Stimulated activated CD8-positive, alpha-beta memory T cell treated with anti-CD3 and anti-CD28 coated beads, Interleukin-7, amount 100 ng/mL, for 48 hours (primary cell): ENCODE results near the gene AGT.

Experiments used
- DNase-seq, 2 donors: peaks; one replicate each; pipeline ENCODE4 v3.0.0-alpha.2; 2020; ENCODE audit warnings: low read depth in 1 of 2; ENCODE audit errors: extremely low read depth in 1 of 2

AGT gene

DNA sequence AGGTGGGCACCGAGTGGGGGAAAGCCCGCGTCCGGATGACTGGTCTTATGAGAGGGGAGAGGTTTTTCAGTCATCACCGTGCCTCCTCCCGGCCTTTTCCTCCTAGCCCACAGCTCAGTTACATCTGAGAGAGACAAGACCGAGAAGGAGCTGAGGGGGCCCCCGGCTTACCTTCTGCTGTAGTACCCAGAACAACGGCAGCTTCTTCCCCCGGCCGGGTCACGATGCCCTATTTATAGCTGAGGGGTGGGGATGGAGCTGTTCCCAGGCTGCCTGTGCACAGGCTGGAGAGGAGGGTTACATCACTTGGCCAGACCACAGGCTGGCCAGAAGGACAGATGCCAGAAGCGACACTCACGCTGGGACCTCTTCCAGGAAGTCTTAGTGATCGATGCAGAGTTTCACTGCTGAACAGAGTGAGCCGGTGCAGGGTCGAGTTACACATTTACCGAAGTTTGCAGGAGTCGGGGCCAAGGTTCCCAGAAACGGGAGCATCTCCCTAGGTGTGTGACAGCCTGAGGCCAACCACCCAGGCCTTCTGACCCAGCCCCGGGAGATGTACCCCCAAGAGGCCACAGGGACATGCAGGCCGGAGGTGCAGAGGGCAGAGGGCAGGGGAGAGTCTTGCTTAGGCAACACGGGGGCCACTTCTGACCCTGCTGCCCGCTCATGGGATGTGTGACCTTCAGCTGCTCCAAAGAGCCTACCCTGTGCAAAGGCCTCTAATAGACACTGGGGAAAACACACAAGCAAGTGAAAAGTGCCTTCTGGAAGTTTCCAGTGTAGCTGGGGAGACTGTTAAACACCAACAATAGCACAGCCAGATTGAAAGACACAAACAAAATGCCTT lies at the start of gene AGT:
AGT (minus strand) TSS at position 208 of the 850 bp plus-strand sequence. CDS start 3,299 bp downstream, outside the sequence.
- DNase-seq: no peak

DNA sequence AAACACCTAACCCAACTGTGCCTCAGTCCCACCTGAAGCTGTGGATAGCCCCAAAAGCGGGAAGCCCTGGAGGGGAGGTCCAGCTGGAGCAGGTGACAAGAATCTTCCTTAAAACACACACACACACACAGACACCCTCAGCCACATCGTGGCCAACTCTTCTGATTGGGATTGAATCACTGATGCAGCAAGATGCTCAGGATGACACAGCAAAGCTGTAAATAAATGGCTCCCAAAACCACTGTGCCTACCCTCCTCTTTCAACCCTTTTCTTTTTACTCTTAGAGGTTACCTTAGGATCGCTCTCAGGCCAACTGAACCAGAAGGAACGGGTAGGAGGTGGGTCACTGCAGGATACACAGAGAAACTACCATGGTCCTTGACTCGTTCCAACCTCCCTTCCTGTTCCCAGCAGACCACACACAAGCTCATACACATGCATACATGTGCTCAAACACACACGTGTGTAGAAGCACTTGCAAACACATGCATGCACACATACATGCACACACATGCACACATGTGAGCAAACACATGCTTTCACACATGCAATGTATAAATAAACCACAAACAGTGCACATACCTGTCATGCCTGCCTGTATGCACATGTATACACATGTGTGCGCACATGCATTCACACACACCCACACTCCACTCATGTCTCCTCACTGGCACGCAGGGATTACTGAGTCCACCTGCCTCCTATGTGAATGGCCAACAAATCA lies 47.7 kb upstream of the AGT start:
- no peak for DNase-seq

DNA sequence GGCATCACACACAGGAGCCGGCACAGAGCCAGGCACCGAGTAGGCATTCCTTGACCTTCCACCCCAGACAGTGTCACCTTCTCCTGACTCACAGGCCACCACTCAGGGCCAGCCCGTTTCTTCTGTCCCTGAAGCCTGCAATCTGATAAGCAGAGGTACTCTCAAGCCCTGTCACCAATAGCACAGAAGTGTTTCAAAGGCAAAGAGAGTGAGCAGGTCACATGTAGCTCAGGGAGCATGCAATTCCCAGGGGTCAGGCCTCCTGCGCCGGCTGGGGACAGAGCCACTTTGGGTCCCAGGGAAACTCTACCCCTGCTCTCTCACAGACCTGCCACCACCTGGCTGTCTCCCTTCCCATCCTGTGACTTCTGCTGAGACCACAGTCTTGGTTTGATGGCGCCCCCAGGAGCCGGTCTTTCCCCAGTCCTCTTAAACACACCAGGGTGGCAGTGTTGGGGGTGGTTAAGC lies 46.5 kb upstream of the AGT start:
- no peak for DNase-seq

DNA sequence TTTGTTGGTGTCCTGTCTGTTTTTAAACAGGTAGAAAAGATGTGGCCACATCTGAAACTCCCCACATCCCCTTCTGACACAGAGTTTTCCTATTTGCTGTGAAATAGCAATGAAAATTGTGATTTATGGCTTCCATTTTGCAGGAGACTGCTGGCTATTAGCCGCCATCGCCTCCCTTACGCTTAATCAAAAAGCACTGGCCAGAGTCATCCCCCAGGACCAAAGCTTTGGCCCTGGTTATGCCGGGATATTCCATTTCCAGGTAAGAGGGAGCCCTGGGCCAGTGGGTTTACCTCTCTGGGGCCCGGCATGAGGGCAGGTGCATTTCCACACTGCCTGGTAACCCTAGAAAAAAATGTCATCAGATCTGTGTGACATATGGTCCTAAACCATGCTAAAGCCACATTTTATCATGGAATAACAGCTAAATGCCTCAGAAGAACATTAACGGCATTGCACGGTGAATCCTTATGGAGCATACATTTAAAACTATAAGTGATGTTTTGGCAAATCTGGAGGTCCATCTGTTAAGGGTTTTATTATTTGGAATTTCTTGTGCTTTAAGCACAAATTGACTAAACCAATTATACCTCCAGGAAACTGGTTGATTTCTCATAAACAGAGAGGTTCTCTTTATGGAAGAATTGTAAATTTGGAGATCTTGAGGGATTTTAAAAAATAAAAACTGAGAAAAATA lies 45.6 kb upstream of the AGT start:
- DNase-seq: no peak

DNA sequence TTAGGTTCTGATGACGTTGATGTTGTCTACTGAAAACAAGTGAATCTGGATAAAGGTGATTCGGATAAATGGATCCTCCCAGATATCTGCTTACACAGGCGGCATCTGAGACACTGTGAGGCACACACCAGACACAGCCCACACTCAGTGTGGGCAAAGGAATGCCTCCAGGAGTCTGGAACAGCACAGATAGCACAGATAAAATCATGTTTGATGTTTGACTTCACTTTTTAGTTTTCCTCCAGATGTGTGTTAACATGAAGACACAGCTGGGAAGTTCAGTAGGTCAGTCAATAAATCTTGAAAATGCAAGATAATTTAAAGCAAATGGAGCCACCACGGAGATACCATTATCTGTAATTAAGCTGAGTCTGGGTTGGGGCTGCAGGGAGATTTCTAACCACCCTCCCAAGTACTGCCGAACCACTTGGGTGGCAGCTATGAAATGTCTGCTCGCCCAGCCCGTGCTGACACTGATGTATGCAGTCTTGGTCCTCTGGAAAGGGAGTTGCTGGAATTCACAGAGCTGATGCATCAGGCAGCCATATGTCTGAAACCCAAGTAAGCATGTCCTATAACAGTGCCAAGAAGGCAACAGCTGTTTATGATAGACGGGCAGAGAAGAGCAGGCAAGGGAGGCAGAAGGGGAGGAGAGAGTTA lies 44.9 kb upstream of the AGT start:
- no peak for DNase-seq

DNA sequence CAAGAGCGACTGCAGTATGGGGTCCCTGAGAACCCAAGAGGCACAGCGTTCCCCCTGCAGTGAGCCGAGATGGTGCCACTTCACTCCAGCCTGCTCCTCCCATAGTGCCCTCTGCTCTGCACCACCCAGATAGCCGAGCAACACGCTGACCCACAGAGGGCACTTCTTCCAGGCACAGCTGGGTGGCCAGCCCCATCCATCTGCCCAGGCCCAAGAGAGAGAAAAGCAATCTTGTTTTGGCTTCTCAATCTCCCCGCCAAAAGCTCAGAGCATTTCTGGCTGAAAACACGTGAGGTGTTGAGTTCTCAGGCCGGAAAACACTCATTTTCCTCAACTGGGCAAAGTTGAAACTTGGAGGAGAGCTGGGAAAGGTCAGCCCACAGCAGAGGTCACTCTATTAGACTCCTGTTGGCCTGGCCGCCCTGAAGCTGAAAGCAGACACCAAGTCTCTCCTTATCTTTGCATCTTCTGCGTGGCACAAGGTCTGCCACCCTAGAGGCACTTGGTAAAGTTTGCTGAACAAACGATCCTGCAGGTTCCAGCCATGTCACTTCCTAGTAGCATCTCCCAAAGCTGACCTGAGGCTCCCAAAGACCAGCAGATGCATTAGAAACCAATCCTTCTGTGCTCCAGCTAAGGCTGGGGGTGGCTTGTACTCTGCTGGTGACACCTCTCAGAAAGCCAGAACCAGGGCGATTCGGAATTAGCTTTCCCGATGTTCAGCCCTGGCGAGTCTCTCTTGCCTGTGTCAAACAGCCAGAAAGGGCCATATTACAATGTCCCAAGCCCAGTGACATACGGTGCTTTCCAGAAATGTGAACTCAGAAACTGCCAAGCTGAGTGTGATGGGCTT lies 44.2 kb upstream of the AGT start:
- no peak for DNase-seq

DNA sequence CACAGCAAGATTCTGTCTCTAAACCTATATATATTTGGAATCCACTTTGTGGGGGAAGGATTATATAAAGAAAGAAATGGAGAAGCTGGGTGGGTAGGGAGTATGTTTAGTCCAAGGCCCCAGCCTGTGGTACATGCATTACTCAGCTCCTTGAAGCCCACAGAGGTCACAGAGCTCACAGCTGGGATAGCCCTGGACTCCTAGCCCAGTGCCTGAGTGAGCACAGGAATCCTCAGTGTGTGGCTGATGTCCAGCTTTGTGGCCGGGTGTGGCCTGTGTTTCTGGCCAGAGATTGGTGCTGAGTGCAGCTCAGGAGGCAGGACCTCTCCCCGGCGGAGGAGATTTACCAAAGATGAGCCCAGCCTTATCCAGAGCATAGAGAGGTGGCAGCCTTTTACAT lies 40.9 kb upstream of the AGT start:
- no peak for DNase-seq

DNA sequence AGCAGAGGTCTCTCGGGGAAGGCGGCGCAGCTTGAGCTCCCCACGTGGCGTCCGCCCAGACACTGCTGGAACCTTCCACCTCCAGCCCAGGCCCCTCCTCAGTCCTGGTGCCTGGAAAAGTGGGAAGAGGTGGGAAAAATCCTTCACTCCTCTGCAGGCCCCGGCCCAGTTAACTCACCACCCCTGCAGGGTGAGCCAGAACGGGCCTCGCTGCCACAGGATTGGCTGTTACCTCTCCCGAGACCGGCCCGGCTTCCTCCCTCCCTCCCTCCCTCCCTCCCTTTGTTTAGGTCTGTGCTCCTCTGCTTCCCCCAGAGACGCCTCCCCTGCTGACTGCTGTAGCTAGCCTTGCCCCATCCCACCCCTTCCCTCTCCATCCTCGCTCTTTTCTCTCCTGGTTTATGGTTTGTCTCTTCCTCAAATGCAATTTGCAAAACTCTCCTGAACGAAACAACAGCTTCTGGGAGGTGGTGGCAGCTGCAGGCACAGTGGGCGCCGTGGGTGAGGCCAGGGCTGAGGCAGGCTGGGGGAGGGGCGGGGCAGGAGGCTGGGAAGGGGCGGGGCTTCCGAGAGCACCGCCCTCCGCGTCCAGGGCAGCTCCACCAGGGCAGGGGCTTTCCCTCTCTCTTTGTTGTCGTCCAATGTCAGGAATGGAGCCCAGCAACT lies 39.8 kb upstream of the AGT start:
- DNase-seq: no peak

DNA sequence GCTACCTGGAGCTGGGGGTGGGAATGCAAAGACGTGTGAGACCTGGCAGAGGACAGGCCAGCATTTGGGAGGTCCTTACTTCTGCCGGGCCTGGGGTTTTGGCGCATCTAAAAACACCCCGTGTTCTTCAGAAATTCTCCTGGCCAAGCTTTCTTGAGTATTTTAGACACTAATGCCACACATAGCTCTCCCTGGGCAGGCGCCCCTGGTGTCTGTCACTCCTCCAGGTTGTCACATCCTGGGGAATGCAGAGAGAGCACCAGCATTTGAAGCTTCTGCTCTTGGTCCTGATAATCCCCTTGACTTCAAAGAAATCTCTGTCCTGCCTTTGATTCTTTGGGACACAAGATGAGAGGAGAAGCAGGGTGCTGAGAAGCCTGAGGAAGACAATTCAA lies 39.3 kb upstream of the AGT start:
- DNase-seq: no peak

DNA sequence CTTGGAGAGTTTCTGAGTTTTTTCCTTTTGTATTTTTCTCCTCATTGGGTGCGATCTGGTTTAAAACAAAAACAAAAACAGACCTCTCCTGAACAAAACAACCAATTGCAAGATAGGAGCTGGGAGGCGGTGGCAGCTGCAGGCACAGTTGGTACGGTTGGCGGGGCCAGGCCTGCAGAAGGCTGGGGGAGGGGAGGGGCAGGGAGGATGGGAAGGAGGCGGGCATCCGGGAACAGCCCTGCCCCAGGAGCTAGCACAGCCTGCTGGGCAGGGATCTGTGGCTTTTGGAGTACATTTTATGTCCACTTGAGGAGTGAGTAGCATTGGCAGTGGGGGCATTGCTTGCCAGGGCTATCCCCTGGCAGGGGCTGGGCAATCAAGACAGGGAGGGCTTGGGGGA lies 38.5 kb upstream of the AGT start:
- no peak for DNase-seq

DNA sequence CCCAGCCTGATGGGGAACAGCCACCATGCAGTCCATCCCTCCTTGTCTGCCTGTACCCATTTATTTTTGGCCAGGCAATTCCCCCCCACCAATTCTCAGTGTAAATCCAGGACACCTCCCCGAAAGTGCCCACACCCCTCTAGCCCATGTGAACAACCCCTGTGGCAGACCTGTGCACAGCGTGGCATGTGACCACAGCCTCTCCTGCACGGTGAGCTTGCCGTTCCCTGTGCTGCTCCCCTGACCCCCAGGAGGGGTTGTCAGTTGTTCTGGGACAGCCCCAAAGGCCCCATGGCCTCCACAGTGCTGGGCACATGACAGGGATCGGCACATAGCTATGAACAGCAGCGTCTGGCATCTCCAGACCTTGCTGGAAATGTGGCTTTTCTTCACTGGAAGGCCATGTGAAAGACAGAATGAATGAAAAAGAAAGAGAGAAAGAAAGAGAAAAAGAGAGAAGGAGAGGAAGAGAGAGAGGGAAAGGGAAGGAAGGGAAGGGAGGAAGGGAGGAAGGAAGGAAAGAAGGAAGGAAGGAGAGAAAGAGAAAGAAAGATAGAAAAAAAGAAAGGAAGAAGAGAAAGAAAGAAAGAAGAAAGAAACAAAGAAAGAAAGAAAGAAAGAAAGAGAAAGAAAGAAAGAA lies 37.2 kb upstream of the AGT start:
- no peak for DNase-seq

DNA sequence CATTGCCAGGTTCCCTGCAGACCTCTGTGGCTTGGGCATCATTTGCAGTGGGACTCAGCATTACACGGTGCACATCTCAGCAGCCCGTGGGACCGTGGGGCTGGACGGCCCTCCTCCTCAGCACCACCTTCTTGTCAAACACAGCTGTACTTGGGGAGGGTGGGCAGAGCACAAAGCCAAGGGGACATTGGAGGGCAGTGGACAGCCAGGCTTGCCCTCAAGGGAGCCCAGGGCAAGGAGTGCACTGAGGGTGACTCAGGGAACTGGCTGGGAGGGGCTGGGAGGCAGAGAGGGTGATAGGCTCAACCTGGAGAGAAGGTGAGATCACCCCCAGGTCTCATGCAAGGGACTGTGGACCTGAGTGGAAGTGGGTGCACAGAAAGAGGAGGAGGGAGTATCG lies 36.7 kb upstream of the AGT start:
- no peak for DNase-seq

DNA sequence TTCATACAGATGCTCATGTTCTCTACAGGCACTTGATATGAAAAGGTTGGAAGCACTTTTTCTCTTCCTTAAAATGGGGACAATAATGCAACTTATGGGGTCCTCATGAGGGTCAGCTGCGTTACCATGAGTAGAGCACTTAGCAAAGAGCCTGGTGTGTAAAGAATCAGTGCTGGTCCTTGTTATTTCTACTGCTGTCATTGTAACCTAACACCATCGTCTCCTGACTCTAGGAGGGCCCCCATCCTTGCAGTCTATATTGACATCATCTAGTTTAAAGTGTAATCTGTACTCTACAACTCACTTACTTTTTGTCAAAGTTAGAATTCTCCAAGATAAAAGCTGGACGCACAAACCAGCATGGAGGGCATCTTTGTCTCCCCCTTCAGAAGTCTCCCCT lies 35.7 kb upstream of the AGT start:
- no peak for DNase-seq

DNA sequence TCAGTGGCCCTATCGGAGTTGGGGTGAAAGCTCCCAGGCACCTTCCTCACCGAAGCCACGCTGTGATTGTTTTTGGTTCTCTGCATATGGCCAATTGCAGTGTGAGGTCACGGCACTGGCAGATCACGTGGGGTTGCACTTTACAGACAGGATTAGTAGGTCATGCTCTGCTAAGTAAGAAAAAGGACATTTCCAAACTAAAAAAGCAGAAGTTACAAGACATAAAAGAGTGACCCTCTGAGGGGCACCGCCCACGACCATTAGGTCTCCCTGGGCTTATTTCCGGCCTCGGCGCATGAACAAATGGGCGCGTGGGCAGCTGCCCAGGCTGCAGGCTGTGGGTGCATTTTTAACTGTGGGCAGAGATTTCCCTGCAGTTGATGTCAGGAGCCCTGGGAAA lies 35.2 kb upstream of the AGT start:
- DNase-seq: no peak

DNA sequence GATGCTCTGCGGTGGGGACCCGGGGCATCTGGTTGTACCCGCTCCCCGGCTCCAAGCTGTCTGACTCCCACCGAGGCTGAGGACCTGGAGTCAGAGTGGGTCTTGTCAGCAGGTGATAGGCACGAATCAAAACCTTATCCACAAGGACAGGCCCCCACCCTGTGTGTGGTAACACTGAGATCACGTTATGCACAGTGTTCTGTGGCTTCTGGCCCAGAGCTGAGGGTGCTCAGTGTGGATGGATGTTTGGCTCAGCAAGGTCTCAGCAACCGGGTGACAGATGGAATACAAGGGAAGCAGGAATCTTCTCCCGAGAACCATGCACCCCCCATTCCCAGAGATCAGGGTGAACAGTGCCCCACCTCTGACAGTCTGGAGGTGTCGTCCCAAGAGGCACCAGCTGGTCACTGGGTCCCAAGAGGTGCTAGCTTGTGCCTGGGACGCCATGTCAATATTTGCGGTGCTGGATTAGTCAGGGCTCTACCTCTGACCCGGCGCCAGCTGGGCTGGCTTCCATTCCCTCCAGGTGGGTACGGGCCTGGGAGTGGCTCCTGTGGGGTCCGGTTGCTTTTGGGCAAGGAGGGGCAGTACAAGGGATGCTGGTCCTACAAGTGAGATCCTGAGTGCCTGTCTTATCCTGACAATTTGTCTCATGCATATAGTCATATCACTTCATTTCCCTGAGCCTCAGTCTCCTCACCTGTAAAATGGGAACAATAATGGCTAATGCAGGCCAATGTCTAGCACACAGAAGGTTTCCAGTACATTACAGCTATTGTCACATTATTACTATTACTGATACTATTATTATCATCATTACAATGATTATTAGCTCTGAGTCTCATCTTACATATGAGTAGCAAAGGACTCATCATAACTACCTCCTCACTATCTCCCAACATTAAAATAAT lies 34.2 kb upstream of the AGT start:
- no peak for DNase-seq

DNA sequence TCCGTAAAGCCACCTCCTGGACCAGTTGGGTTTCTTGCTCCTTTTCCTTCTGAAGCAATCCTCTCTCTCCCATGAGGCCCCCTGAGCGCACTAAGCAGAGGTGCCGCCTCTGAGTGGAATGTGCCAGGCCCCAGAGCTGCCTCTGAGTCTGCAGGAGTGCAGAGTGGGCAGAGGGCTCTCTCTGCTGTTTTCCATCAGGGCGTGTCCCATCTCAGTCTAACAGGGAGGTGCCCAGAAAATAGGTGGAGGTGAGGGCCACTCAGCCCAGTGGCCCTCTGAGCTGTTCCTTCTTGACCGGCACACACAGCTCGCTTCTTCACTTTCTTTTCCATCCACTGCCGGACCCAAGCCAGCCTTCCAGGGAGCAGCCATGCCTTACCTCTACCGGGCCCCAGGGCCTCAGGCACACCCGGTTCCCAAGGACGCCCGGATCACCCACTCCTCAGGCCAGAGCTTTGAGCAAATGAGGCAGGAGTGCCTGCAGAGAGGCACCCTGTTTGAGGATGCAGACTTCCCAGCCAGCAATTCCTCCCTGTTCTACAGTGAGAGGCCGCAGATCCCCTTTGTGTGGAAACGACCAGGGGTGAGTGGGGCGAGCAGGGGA lies 33.3 kb upstream of the AGT start, which contains the start of gene CAPN9:
CAPN9 (plus strand) TSS at position 262 of the 604 bp plus-strand sequence; CDS start at position 371, 109 bp downstream.
- DNase-seq: no peak

DNA sequence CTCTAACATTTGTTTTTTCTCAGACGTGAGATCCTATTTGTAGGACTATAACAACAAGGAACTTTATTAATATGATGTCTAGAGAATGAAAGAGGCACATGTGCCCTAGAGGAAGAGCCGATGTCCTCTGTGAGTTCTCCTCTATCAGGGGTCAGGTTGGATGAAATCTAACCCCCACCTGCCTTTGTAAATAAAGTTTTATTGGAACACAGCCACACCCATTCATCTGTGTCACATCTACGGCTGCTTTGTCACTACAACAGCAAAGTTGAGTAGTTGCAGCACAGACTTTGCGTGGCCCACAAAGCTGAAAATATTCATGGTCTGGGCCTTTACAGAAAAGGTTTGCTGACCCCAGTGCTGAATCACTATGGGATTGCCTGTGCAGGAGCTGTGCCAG lies 32.7 kb upstream of the AGT start:
- DNase-seq: no peak

DNA sequence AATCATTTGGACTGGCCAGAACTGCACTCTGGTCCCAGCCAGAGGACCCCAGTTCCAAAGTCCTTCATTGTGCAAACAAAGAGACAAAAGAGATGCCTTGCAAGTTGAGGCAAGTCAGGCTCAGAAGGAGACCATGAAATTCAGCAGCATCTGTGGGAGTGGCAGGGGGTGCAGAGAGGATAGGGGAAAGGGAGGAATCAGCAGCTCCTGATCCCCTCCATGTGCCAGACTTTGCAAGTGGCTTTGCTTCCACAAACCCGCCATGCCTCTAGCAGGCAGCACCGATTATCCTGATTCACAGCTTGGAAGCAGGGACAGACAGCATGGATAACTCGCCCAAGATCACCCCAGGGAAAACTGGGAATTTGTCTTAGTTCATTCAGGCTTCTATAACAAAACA lies 31.1 kb upstream of the AGT start:
- DNase-seq: no peak
